Muscle layer of duodenum (tissue), 2 donors: ENCODE measurements around the gene PRPSAP1.
"Not testable (repeated sequence)": the region's sequence is repeated elsewhere in the genome, so short reads cannot be mapped to it uniquely, and the experiment has no call there.

Experiments used
- H3K27ac ChIP-seq: one replicate; pipeline ENCODE4 v1.7.0; 2013; ENCODE audit warnings: mild to moderate bottlenecking, low read length
- H3K27me3 ChIP-seq: one replicate; pipeline ENCODE4 v1.7.0; 2013; ENCODE audit warnings: low read depth, mild to moderate bottlenecking, control low read depth, low read length
- H3K36me3 ChIP-seq, 2 donors: one replicate each; pipeline ENCODE4 v1.7.0; 2013; ENCODE audit warnings: low read length in 2 of 2, control low read depth in 1 of 2, mild to moderate bottlenecking in 1 of 2; ENCODE audit not compliant: insufficient read depth in 2 of 2, control insufficient read depth in 1 of 2
- H3K4me1 ChIP-seq, 2 donors: one replicate each; pipeline ENCODE4 v1.7.0; 2013; ENCODE audit warnings: low read length in 2 of 2, mild to moderate bottlenecking in 2 of 2, control low read depth in 1 of 2, moderate library complexity in 1 of 2; ENCODE audit not compliant: insufficient read depth in 2 of 2, control insufficient read depth in 1 of 2
- H3K4me3 ChIP-seq, 2 donors: one replicate each; pipeline ENCODE4 v1.7.0; 2013; ENCODE audit warnings: low read length in 2 of 2, low read depth in 1 of 2, mild to moderate bottlenecking in 1 of 2
- H3K9me3 ChIP-seq, 2 donors: one replicate each; pipeline ENCODE4 v1.7.0; 2013; ENCODE audit warnings: low read length in 2 of 2, control low read depth in 1 of 2, mild to moderate bottlenecking in 1 of 2; ENCODE audit not compliant: control insufficient read depth in 1 of 2
- donor health status: healthy.

Gene PRPSAP1

DNA sequence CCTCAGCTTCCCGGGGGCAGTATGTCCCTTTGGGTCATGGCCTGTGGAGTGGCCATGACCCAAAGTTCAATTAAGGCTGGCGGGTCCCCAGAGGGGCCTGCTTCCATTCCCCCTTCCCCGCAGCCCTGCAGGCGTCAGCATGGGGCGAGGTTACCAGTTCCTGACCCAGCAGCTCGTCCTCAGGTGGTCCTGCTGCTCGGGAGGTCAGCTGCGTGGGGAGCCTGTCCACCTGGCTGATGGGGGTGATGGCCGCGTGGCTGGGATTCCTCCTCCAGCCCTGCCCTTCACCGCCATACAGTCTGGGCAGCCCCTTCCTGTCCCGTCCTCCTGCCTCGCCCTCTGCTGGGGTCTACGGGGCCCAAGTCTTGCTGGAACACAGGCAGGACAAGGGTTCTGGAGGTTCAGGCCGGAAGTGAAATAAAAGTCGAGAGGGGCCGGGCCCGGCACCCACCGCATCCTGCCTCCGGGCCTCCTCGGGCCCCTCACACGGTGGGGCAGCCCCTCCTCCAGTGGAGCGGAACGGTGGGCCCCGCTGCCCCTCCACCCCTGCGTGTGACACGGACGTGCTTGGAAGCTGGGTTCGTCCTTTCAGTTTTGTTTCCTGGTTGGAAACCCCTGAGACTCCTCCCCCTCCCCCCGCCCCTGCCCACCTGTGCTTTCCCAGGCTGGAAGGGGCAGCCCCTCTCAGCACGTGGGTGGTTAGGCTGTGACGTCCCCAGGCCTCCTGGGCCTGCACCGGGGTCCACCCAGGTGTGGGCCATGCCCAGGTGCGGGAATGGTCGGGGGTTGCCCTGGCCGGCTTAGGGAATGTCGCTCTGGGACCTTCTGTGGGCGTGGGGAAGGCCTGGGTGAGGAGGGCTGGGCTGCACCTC is 81.8 kb downstream of the PRPSAP1 start:
- H3K9me3 ChIP-seq, result no peaks in the 10 kb centered on the region
- peaks cover 0 to 9% of the 10 kb centered on the region in 2 donors for H3K36me3 ChIP-seq
- peak overlapping the region; percentile 31 for H3K27ac ChIP-seq
- peak overlapping the region; percentile 50 to 52 for H3K4me3 ChIP-seq
- H3K27me3 ChIP-seq, result no peaks in the 10 kb centered on the region
- peaks cover 6 to 49% of the 10 kb centered on the region in 2 donors for H3K4me1 ChIP-seq

GRCh38 chr17:76270770-76271668 is 82.7 kb downstream of the PRPSAP1 start:
- peaks cover 6 to 56% of the 10 kb centered on the region in 2 donors for H3K4me1 ChIP-seq
- H3K27me3 ChIP-seq, result no peaks in the 10 kb centered on the region
- H3K4me3 ChIP-seq, result peak overlapping the region; percentile 50 to 52
- no peaks in the 10 kb centered on the region for H3K9me3 ChIP-seq
- peaks cover 0 to 9% of the 10 kb centered on the region in 2 donors for H3K36me3 ChIP-seq
- peak overlapping the region; percentile 31 for H3K27ac ChIP-seq

DNA sequence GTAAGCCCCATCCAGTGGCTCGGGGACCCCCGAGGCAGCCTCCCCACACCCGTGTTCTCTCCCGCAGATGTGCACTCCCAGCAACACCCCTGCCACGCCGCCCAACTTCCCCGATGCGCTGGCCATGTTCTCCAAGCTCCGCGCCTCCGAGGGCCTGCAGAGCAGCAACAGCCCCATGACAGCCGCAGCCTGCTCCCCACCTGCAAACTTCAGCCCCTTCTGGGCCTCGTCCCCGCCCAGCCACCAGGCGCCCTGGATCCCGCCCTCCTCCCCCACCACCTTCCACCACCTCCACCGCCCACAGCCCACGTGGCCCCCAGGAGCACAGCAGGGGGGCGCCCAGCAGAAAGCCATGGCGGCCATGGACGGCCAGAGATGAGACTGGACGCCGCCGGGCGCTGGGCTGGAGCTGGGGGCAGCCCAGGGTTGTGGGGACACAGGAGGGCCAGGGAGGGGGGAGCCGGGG is 83.6 kb downstream of the PRPSAP1 start:
- Histone ChIP-seq H3K36me3 (peaks cover 0 to 9% of the 10 kb centered on the region in 2 donors), H3K4me1 (peaks cover 6 to 56% of the 10 kb centered on the region in 2 donors), H3K9me3 (no peaks in the 10 kb centered on the region), H3K27me3 (no peaks in the 10 kb centered on the region), H3K27ac (no peak overlapping the region), H3K4me3 (no peak overlapping the region)

GRCh38 chr17:76268991-76269981 is 84.4 kb downstream of the PRPSAP1 start:
- peaks cover 8 to 59% of the 10 kb centered on the region in 2 donors for H3K4me1 ChIP-seq
- peaks cover 0 to 9% of the 10 kb centered on the region in 2 donors for H3K36me3 ChIP-seq
- H3K27me3 ChIP-seq, result no peaks in the 10 kb centered on the region
- no peak overlapping the region for H3K4me3 ChIP-seq
- no peaks in the 10 kb centered on the region for H3K9me3 ChIP-seq
- H3K27ac ChIP-seq, result no peak overlapping the region

DNA sequence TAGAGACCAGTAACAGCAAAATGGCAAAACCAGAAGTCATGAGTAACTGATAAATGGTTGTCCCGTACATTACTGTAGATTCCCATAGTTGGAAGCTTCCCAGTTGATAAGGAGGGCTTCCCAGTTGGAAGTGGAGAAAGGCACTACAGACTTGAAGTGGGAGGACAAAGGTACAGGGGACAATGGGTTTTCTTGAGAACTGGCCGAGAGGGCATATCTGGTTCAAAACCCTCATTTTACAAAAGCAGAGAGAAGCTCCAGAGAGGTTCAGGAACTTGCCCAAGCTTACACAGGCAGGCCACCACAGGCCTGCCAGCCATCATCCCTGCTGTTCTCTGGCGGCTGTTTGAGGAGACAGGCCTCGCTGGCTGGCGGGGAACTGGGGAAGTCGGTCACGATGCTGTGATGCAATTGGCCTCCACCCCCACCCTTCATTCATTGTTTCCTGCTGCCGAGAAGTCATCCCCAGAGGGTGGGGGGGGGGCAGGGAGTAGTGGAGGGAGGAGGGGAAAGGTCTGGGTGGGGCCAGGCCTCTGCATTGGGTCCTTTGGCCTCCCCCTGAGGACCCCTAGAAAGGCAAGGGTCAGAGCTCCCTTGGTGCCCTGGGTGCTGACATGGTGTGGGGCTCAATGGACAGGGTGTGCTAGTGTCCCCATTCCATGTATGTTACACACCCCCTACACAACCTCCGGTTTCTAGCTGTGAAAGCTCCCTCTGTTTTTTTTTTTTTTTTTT is 85.5 kb downstream of the PRPSAP1 start:
- Histone ChIP-seq H3K27ac (peak overlapping the region; percentile 93), H3K9me3 (no peaks in the 10 kb centered on the region), H3K4me1 (peaks cover 11 to 61% of the 10 kb centered on the region in 2 donors), H3K27me3 (no peaks in the 10 kb centered on the region), H3K36me3 (peaks cover 0 to 9% of the 10 kb centered on the region in 2 donors), H3K4me3 (peak overlapping the region; percentile 31 to 38)

GRCh38 chr17:76267581-76268001 is 86.1 kb downstream of the PRPSAP1 start:
- H3K36me3 ChIP-seq, H3K9me3 ChIP-seq, H3K27me3 ChIP-seq: not testable (repeated sequence)
- H3K4me3 ChIP-seq, result peak overlapping the region; percentile 31 to 38
- H3K27ac ChIP-seq, result peak overlapping the region; percentile 93
- H3K4me1 ChIP-seq, result peaks cover 11 to 57% of the 10 kb centered on the region in 2 donors

GRCh38 chr17:76267051-76267576 is 86.6 kb downstream of the PRPSAP1 start:
- Histone ChIP-seq H3K36me3 (peaks cover 0 to 9% of the 10 kb centered on the region in 2 donors), H3K27me3 (no peaks in the 10 kb centered on the region), H3K27ac (peak overlapping the region; percentile 80), H3K4me3 (peak overlapping the region; percentile 87 to 91), H3K4me1 (peaks cover 11 to 53% of the 10 kb centered on the region in 2 donors), H3K9me3 (no peaks in the 10 kb centered on the region)

DNA sequence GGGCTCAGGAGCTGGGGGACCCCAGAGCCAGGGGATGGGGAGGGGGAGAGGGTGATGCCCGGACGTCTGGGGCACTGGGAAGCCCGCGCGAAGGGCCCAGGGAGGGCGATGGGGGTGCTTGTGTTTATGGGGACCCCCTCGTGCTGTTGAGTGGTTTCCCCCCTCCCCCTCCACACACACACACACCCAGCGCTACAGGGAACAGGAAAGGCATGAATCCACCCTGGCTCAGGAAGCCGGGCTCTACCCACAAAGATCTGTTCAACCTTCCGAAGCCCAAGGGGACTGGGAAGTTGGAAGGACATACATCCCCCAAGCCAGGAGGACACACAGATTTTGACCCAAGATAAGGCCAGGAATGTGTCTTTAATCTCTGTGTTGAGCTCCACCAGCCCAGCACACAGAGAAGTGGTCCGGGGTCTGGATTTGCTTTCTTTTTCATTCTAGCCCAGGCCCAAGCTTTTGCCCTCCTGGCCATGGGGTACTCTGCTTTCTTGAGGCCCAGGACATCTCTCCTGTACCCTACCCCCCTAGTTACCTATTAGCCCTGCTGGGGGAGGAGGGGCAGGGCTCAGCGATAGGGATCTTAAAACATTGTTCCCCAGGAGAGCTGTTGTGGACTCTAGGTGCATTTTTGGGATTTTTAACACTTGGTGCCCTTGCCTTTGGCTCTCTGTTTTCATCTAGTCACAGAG is 87.3 kb downstream of the PRPSAP1 start:
- H3K36me3 ChIP-seq, result peaks cover 0 to 9% of the 10 kb centered on the region in 2 donors
- no peaks in the 10 kb centered on the region for H3K9me3 ChIP-seq
- peak overlapping the region; percentile 80 for H3K27ac ChIP-seq
- H3K4me1 ChIP-seq, result peaks cover 11 to 46% of the 10 kb centered on the region in 2 donors
- peak overlapping the region; percentile 87 to 91 for H3K4me3 ChIP-seq
- no peaks in the 10 kb centered on the region for H3K27me3 ChIP-seq

GRCh38 chr17:76265624-76266243 is 88.0 kb downstream of the PRPSAP1 start:
- no peaks in the 10 kb centered on the region for H3K9me3 ChIP-seq
- H3K4me3 ChIP-seq, result peak overlapping the region; percentile 87 to 91
- H3K27ac ChIP-seq, result peak overlapping the region; percentile 80
- peaks cover 0 to 6% of the 10 kb centered on the region in 2 donors for H3K36me3 ChIP-seq
- H3K27me3 ChIP-seq, result no peaks in the 10 kb centered on the region
- H3K4me1 ChIP-seq, result peaks cover 11 to 40% of the 10 kb centered on the region in 2 donors
